Coronary artery (tissue), 2 donors: ENCODE results near the gene SEC24B.

Source experiments
- DNase-seq: peaks from one replicate; pipeline ENCODE4 v3.0.0-alpha.2; 2017; ENCODE audit warnings: low spot score
- H3K27ac ChIP-seq, 2 donors: fragments of 200-600 bp; sonication (generic); one replicate each; pipeline ENCODE4 v1.5.1; 2016 to 2019
- H3K4me3 ChIP-seq: fragments of 200-600 bp; sonication (generic); 2 replicates; pipeline ENCODE4 v1.5.1; 2016; ENCODE audit warnings: mild to moderate bottlenecking, moderate library complexity
- TF ChIP-seq, protein P1 (sequence below): fragments of 200-600 bp; sonication (generic); IDR thresholded peaks from one replicate; pipeline ENCODE4 v1.5.1; 2019; ENCODE audit warnings: antibody characterized with exemption

SEC24B gene

DNA sequence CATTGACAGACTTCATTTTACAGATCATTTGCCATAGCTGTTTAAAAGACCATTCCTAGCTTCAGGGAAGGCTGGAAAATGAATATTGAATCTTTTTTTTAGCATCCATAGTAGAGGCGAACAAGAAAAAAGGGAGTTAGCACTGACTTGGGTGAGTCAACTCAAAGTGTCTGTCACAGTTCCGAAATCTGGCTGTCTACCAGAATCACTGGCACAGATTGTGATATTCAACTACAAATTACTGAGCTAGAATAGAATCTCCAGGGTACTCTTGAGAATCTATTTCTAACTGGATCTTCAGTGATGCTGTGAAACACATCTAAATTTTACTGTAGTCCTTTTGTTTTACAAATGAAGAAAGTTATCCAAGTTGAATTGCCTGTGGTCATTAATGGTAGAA is 31.5 kb downstream of the SEC24B start:
- no peak for DNase-seq
- H3K4me3 ChIP-seq = no peak overlapping the region
- H3K27ac ChIP-seq = no peak overlapping the region
- TF ChIP-seq, protein P1, sequence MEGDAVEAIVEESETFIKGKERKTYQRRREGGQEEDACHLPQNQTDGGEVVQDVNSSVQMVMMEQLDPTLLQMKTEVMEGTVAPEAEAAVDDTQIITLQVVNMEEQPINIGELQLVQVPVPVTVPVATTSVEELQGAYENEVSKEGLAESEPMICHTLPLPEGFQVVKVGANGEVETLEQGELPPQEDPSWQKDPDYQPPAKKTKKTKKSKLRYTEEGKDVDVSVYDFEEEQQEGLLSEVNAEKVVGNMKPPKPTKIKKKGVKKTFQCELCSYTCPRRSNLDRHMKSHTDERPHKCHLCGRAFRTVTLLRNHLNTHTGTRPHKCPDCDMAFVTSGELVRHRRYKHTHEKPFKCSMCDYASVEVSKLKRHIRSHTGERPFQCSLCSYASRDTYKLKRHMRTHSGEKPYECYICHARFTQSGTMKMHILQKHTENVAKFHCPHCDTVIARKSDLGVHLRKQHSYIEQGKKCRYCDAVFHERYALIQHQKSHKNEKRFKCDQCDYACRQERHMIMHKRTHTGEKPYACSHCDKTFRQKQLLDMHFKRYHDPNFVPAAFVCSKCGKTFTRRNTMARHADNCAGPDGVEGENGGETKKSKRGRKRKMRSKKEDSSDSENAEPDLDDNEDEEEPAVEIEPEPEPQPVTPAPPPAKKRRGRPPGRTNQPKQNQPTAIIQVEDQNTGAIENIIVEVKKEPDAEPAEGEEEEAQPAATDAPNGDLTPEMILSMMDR = no peak

DNA sequence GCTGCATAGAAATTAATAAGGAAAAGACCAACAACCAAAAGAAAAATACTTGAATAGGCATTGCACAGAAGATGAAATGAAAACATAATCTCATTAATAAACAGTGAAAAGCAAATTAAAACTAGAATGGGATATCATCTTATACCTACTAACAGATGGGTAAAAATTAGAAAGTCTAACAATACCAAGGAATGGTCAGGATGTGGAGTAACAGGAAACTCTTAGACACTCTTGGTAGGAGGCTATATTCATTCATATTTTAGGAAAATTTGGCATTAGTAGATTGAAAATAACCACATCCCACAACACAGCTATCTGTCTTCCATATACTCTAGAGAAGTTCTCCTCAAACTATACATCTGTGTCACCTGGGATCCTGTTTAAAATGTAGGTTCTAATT is 36.3 kb downstream of the SEC24B start:
- no peak overlapping the region for H3K4me3 ChIP-seq
- TF ChIP-seq, protein P1 = no peak
- H3K27ac ChIP-seq = no peak overlapping the region
- DNase-seq = no peak

DNA sequence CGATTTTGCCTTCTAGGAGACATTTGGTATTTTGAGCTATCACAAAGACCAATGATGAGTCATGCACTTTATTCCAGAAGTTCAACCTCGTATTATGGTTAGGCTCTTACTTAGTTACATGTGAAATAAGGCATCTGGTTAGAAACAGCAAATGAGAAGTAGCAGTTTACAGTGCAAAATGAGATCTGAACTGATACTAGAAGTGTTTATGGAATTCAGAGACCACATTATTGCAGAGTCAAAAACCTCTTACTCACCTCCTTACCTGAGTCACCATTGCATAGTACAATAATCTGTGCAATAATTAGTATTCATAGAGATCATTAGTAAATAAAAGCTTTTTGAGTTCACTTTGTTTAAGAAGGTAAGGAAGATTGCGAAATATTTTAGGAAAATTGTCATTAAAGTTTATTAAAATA is 38.7 kb downstream of the SEC24B start:
- no peak for DNase-seq
- TF ChIP-seq, protein P1 = no peak
- Histone ChIP-seq H3K4me3 (no peak overlapping the region), H3K27ac (no peak overlapping the region)

DNA sequence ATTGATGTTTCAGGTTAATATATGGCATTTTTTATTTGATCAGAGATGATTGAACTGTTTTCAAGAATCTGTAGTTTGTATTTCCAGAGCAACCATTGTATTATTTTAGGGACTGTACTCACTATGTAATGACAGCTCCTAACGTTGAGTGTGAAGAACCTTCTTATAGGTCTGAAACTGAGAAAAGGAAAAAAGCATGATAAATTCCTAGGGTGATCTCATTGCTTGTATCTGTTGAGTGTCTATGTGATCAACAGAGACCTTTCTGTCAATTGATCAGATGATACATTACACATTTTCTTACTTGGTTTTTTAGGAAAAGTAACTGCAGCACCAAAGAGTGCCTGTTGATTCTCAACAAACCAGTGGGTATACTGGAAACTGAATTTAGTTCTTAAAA is 40.2 kb downstream of the SEC24B start:
- Histone ChIP-seq H3K4me3 (no peak overlapping the region), H3K27ac (no peak overlapping the region)
- DNase-seq = no peak
- TF ChIP-seq, protein P1 = no peak

DNA sequence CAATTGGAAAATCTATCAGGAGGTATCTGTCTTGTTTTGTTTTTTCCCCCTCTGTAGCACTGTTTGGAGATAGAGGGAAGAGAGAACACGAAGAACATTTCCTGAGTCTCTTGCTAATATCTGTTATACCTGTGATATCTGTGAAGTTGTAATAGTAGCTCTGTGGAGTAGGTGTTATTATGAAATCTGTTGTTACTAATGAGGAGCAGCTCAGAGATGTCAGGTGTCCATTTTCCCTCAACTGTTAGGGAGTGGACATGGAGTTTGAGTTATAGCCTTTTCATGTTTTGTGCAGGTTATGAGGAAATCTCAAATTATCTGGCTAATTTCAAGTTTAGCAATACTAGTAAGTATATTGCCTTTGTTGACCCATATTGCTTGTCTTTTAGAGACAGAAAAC is 52.4 kb downstream of the SEC24B start:
- no peak for DNase-seq
- Histone ChIP-seq H3K27ac (no peak overlapping the region), H3K4me3 (no peak overlapping the region)
- TF ChIP-seq, protein P1 = no peak

DNA sequence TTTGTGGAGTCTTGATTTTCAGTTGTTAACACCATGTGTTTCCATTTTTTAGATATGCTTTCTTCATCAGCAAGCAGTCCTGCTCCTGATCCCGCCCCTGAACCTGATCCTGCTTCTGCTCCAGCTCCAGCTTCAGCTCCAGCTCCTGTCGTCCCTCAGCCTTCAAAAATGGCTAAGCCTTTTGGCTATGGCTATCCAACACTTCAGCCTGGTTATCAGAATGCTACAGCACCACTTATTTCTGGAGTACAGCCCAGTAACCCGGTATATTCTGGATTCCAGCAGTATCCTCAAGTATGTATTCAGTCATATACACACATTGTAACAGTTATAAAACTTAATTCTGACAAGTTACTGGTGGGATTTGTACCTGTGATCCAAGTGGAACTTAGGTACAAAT is 60.9 kb downstream of the SEC24B start:
- no peak for DNase-seq
- H3K4me3 ChIP-seq = no peak overlapping the region
- H3K27ac ChIP-seq = no peak overlapping the region
- TF ChIP-seq, protein P1 = no peak

DNA sequence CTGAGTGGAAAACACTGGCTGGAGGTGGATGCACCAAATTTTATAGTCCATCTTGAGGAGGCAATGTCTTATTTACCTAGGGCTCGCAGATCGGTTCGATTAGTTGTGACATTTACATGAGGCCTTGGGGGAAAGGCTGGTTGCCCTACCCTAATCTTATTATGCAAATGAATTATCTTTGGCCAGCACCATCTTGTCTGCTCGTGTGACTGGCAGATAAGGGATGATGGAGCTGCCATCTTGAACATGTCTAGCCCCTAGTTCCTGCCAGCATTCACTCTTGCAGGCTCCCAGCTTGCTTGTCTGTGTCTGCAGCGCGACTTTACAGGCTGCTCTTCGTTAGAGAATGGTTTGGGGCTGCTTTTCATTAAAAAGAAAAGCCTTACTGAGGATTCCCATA is 61.9 kb downstream of the SEC24B start:
- DNase-seq = no peak
- TF ChIP-seq, protein P1 = no peak
- H3K27ac ChIP-seq = no peak overlapping the region
- H3K4me3 ChIP-seq = no peak overlapping the region
